AG04449 (cell line): Measurements from ENCODE around the gene PCCB.

ENCODE experiments used
- CTCF ChIA-PET: fragments of 350-600 bp; formaldehyde crosslinking; extraction: SDS; loops from one replicate; lab custom pipeline; 2021; ENCODE audit warnings: antibody characterized with exemption; lab: Yijun Ruan, JAX
- POLR2A ChIA-PET: fragments of 400-600, 350-600 bp; formaldehyde crosslinking; extraction: SDS; loops from one replicate; lab custom pipeline; 2020; ENCODE audit warnings: antibody characterized with exemption, inconsistent platforms; lab: Yijun Ruan, JAX
- DNase-seq: peaks from one replicate; pipeline ENCODE4 v3.0.0-alpha.2; 2010; ENCODE audit warnings: low read depth, low spot score
- H3K4me3 ChIP-seq: 2 replicates; pipeline ENCODE4 v1.5.1; 2011; ENCODE audit warnings: low read depth, mild to moderate bottlenecking, control low read depth, low read length
- TF ChIP-seq, protein P1 (sequence below): IDR thresholded peaks from one replicate; pipeline ENCODE4 v1.5.1; 2011; ENCODE audit warnings: mild to moderate bottlenecking, moderate library complexity, low read length, control low read depth, inconsistent platforms; ENCODE audit not compliant: insufficient read depth; ENCODE audit errors: missing control alignments

Gene PCCB

DNA sequence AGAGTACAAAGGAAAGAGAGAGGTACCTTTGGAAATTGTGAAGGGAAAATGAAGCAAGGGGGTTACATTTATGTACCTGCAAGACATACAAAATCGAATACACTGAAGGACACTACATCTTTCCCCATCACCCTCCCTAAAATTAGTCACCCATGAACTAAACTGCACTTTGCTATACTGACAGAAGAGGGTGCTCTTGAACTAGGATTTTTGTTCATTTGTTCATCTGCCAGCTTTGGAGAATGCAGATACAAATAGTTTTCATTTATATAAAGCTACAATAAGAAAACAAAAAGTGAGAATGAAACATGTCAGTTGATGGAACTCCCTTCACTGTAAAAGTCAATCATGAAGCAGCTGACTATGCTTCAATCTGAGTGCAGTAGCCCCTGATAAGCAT, 55.7 kb downstream of the PCCB start:
- no peak overlapping the region for H3K4me3 ChIP-seq
- ChIA-PET CTCF (interaction anchor here (0.6 to 5.5 kb wide), 26 partner anchors 8 to 708 kb away, joined by 3 to 38 read pairs (median 3); partner anchors contain the start of genes NCK1 and STAG1), POLR2A (interaction anchor here (0.5 to 1.1 kb wide), 2 partner anchors 403 to 446 kb away, joined by 3 to 5 read pairs; partner anchors contain the start of gene STAG1)
- TF ChIP-seq, protein P1, sequence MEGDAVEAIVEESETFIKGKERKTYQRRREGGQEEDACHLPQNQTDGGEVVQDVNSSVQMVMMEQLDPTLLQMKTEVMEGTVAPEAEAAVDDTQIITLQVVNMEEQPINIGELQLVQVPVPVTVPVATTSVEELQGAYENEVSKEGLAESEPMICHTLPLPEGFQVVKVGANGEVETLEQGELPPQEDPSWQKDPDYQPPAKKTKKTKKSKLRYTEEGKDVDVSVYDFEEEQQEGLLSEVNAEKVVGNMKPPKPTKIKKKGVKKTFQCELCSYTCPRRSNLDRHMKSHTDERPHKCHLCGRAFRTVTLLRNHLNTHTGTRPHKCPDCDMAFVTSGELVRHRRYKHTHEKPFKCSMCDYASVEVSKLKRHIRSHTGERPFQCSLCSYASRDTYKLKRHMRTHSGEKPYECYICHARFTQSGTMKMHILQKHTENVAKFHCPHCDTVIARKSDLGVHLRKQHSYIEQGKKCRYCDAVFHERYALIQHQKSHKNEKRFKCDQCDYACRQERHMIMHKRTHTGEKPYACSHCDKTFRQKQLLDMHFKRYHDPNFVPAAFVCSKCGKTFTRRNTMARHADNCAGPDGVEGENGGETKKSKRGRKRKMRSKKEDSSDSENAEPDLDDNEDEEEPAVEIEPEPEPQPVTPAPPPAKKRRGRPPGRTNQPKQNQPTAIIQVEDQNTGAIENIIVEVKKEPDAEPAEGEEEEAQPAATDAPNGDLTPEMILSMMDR, result peak; percentile 57
- DNase-seq, result peak; percentile 28

DNA sequence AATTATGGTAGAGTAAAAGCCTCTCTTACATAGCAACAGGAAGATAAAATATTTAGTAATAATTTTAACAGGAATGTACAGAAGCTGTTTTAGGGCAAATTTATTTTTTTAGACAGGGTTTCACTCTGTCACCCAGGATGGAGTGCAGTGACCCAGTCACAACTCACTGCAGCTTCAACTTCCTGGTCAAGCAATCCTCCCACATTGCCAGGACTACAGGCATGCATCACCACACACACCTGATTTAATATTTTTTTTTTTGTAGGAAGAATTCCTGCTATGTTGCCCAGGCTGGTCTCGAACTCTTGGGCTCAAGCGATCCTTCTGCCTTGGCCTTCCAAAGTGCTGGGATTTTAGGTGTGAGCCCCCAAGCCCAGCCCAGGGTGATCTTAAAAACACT, 61.1 kb downstream of the PCCB start:
- TF ChIP-seq, protein P1, result no peak
- ChIA-PET POLR2A (no interaction called here), CTCF (interaction anchor here (2.1 kb wide), 1 partner anchor 441 kb away, joined by 8 read pairs; the partner anchor contains the start of gene STAG1)

DNA sequence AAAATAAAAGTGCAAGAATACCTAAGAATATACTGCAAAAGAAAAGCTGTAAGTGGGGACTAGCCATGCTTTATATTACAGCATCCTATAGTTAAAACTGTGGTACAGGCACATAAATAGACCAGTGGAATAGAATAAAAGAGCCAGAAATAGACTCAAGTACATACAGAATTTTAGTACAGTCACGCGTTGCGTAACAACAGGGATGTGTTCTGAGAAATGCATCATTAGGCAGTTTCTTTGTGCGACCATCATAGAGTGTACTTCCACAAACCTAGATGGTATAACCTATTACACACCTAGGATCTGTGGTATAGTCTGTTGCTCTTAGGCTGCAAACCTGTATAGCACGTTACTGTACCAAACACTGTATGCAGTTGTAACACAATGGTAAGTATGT, 61.8 kb downstream of the PCCB start:
- ChIA-PET CTCF (interaction anchor here (2.1 kb wide), 1 partner anchor 440 kb away, joined by 8 read pairs; the partner anchor contains the start of gene STAG1), POLR2A (no interaction called here)
- DNase-seq, result no peak
- TF ChIP-seq, protein P1, result no peak
- no peak overlapping the region for H3K4me3 ChIP-seq

More for the DNA sequence above, 61.1 kb downstream of the PCCB start:
- H3K4me3 ChIP-seq, result no peak overlapping the region
- DNase-seq, result no peak

DNA sequence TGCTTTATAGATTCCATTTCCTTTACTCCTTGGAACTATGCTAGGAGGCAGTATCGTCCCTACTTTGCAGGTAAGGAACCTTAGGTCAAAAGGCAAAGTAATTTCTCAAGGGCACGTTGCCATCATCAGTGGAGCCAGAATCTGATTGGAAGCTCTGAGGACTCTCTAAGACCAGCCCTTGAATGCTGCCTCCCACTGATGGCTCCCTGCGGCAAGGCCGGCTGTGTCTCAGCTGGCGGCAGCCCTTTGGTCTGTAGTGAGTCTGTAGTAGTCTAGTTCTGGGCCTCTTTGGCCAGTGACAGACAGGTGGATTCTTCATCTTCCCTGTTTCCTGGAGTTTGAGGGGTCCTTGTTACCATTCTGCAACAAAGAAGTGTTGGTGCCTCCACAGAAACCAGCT, 76.2 kb downstream of the PCCB start:
- DNase-seq, result no peak
- CTCF ChIA-PET, result no interaction called here
- no peak overlapping the region for H3K4me3 ChIP-seq
- TF ChIP-seq, protein P1, result no peak
- POLR2A ChIA-PET, result no interaction called here

DNA sequence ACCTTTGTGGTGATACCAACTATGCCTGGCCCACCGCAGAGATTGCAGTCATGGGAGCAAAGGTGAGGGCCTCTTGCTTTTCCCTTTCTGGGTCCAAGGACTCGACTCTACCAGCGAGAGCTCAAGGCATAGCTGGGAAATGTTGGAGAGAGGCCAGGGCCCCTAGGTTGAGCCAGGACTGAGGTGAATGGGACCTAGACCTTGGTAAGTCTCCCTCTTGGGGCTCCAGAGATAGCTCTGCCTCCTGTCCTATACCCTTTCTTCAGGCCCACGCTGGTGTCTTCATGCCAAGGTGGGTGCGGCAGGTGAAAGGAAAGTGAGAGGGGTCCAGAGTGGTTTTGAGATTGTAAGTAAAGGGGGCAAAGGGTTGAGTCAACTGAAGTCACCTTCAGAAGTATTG, 77.5 kb downstream of the PCCB start:
- TF ChIP-seq, protein P1, result no peak
- POLR2A ChIA-PET, result no interaction called here
- H3K4me3 ChIP-seq, result no peak overlapping the region
- DNase-seq, result no peak
- CTCF ChIA-PET, result interaction anchor here (1.7 kb wide), 1 partner anchor 425 kb away, joined by 7 read pairs; the partner anchor contains the start of gene STAG1

DNA sequence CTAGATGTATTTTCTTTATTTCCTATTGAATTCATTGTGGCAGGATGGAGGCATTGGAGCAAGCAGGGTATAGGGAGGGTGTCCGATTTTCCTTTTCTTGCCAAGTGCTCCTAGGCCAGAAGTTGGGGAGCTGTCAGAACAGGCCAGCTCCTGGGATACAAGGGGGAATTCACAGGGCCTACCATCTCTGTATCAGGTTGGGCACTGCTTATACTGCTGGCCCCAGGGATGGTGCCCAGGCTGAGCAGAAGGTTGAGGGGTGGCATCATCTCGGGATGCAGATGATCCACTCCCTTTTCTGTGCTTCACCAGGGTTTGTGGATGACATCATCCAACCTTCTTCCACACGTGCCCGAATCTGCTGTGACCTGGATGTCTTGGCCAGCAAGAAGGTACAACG, 79.5 kb downstream of the PCCB start:
- ChIA-PET CTCF (interaction anchor here (0.9 kb wide), 1 partner anchor 62 kb away, joined by 3 read pairs; no protein-coding TSS in a partner anchor), POLR2A (interaction anchor here (0.6 kb wide), 1 partner anchor 17 kb away, joined by 3 read pairs; no protein-coding TSS in a partner anchor)
- no peak overlapping the region for H3K4me3 ChIP-seq
- no peak for DNase-seq
- TF ChIP-seq, protein P1, result no peak
